Measurements from ENCODE around the gene ZC3HAV1. TPM values are rescaled to one million over a fixed set of nuclear protein-coding genes. Genes with fewer than 3 reads are reported as not detected.

The ZC3HAV1 gene
- total and polyA plus RNA-seq, 2 experiments from 2014 or later: 24.8 to 56.8 TPM

GRCh38 chr7:139075031-139075652 lies 34.4 kb downstream of the ZC3HAV1 start:
- Mint-ChIP-seq H3K9me3 (no peaks in the 10 kb centered on the region), H3K27me3 (ENCODE audit: insufficient read depth, low read depth, poor library complexity) (peaks cover 4% of the 10 kb centered on the region), H3K4me3 (no peak overlapping the region), H3K27ac (no peak overlapping the region), H3K36me3 (ENCODE audit: low read depth) (peaks cover 73% of the 10 kb centered on the region), H3K4me1 (no peaks in the 10 kb centered on the region; the same call in 2 of the 3 replicates)
- DNase-seq (ENCODE audit: low spot score): peak; percentile 93
- no peak overlapping the region for H2AFZ ChIP-seq
- H3K9me2 ChIP-seq (ENCODE audit: insufficient read depth): no peaks in the 10 kb centered on the region
- H3K4me1 ChIP-seq (ENCODE audit: insufficient read depth): no peaks in the 10 kb centered on the region
- peak; percentile 90 for ATAC-seq
- no peaks in the 10 kb centered on the region for H3K79me2 ChIP-seq (replicated peaks; ENCODE audit: insufficient read depth)
- H3K4me2 ChIP-seq: no peak overlapping the region
- 0 out of 2 replicates have a peak overlapping the region, but pooled peaks have one; percentile 2 for H3K27ac ChIP-seq (ENCODE audit: low read depth)
- no peaks in the 10 kb centered on the region; the same call in 1 of the 2 replicates for H4K20me1 ChIP-seq (replicated peaks; ENCODE audit: insufficient read depth)
- no peak overlapping the region for H3K4me3 ChIP-seq
- H3K36me3 ChIP-seq (ENCODE audit: insufficient read depth): peaks cover 8% of the 10 kb centered on the region
- H3F3A ChIP-seq (replicated peaks; ENCODE audit: low read depth): no peaks in the 10 kb centered on the region
- no peaks in the 10 kb centered on the region for H3K27me3 ChIP-seq (ENCODE audit: insufficient read depth)
- peak; percentile 81 to 93 for TF ChIP-seq CTCF (conservative IDR thresholded peaks at IDR 0.05; ENCODE audit: low read depth in 2 of 2)
- no peak for TF ChIP-seq JUNB (IDR thresholded peaks at IDR 0.05; ENCODE audit: unreplicated experiment)
- TF ChIP-seq POLR2AphosphoS5 (IDR thresholded peaks at IDR 0.05; ENCODE audit: low read depth): no peak

- Histone ChIP-seq H3K9me2 (ENCODE audit: insufficient read depth) (no peaks in the 10 kb centered on the region), H3K4me2 (no peak overlapping the region), H4K20me1 (replicated peaks; ENCODE audit: insufficient read depth) (no peaks in the 10 kb centered on the region), H3K79me2 (replicated peaks; ENCODE audit: insufficient read depth) (no peaks in the 10 kb centered on the region), H3K4me1 (ENCODE audit: insufficient read depth) (no peaks in the 10 kb centered on the region), H3K27ac (ENCODE audit: low read depth) (no peak overlapping the region), H3F3A (replicated peaks; ENCODE audit: low read depth) (no peaks in the 10 kb centered on the region), H3K4me3 (no peak overlapping the region), H2AFZ (no peak overlapping the region), H3K36me3 (ENCODE audit: insufficient read depth) (peaks cover 18% of the 10 kb centered on the region), H3K27me3 (ENCODE audit: insufficient read depth) (no peaks in the 10 kb centered on the region)
- no peak overlapping the region for H3K27ac Mint-ChIP-seq
- peaks cover 4% of the 10 kb centered on the region for H3K27me3 Mint-ChIP-seq (ENCODE audit: insufficient read depth, low read depth, poor library complexity)
- DNase-seq (ENCODE audit: low spot score) (no peak), ATAC-seq (no peak)
- TF ChIP-seq STAT1 (IDR thresholded peaks at IDR 0.05; ENCODE audit: unreplicated experiment) (no peak), EZH2 (IDR thresholded peaks at IDR 0.05; ENCODE audit: low read depth, unreplicated experiment) (no peak), ZNF114 (CRISPR knock-in tag; IDR thresholded peaks at IDR 0.05) (no peak), REST (IDR thresholded peaks at IDR 0.05; ENCODE audit: unreplicated experiment) (no peak)
- H3K4me3 Mint-ChIP-seq: no peak overlapping the region
- no peaks in the 10 kb centered on the region; the same call in 2 of the 3 replicates for H3K4me1 Mint-ChIP-seq
- peaks cover 6% of the 10 kb centered on the region; the same call in 2 of the 3 replicates for H3K9me3 Mint-ChIP-seq
- peaks cover 73% of the 10 kb centered on the region for H3K36me3 Mint-ChIP-seq (ENCODE audit: low read depth)
Measured at GRCh38 chr7:139072796-139073195, 36.7 kb downstream of the ZC3HAV1 start.
